ENCODE measurements around the gene KRT83. TPM values are rescaled to one million over a fixed set of nuclear protein-coding genes. Genes with fewer than 3 reads are reported as not detected.

KRT83 gene
- total RNA-seq = not detected in 2 replicates

- DNase-seq (ENCODE audit: low read depth in 2 of 2) = no peak
Observed at GRCh38 chr12:52320784-52321400, at the start of gene KRT83. Gene KRT83 (minus strand): TSS chr12:52321398. CDS start chr12:52321335, 63 bp downstream.

- DNase-seq (ENCODE audit: low read depth in 2 of 2) = no peak
Observed at GRCh38 chr12:52369809-52370208, 48.6 kb upstream of the KRT83 start.

- DNase-seq (ENCODE audit: low read depth in 2 of 2) = no peak
Observed at GRCh38 chr12:52369211-52369610, 48.0 kb upstream of the KRT83 start.

- no peak for DNase-seq (ENCODE audit: low read depth in 2 of 2)
Observed at GRCh38 chr12:52368508-52368907, 47.3 kb upstream of the KRT83 start.

GRCh38 chr12:52367876-52368275 is 46.7 kb upstream of the KRT83 start:
- no peak for DNase-seq (ENCODE audit: low read depth in 2 of 2)

- DNase-seq (ENCODE audit: low read depth in 2 of 2) = no peak
Observed at GRCh38 chr12:52366738-52367485, 45.7 kb upstream of the KRT83 start, which contains the start of gene KRT85. Gene KRT85 (minus strand): TSS chr12:52367481. CDS start chr12:52367405, 76 bp downstream.

GRCh38 chr12:52364901-52365489 is 43.8 kb upstream of the KRT83 start:
- no peak for DNase-seq (ENCODE audit: low read depth in 2 of 2)

GRCh38 chr12:52364061-52364460 is 42.9 kb upstream of the KRT83 start:
- DNase-seq (ENCODE audit: low read depth in 2 of 2) = no peak

GRCh38 chr12:52363111-52363679 is 42.0 kb upstream of the KRT83 start:
- no peak for DNase-seq (ENCODE audit: low read depth in 2 of 2)

- no peak for DNase-seq (ENCODE audit: low read depth in 2 of 2)
Observed at GRCh38 chr12:52362118-52362726, 41.0 kb upstream of the KRT83 start.

GRCh38 chr12:52361553-52361952 is 40.4 kb upstream of the KRT83 start:
- DNase-seq (ENCODE audit: low read depth in 2 of 2) = no peak

GRCh38 chr12:52360663-52361271 is 39.6 kb upstream of the KRT83 start:
- no peak for DNase-seq (ENCODE audit: low read depth in 2 of 2)

- DNase-seq (ENCODE audit: low read depth in 2 of 2) = no peak
Observed at GRCh38 chr12:52360106-52360662, 39.0 kb upstream of the KRT83 start.

- DNase-seq (ENCODE audit: low read depth in 2 of 2) = no peak
Observed at GRCh38 chr12:52359621-52360061, 38.4 kb upstream of the KRT83 start.

GRCh38 chr12:52358575-52359350 is 37.6 kb upstream of the KRT83 start:
- DNase-seq (ENCODE audit: low read depth in 2 of 2) = no peak

- no peak for DNase-seq (ENCODE audit: low read depth in 2 of 2)
Observed at GRCh38 chr12:52356762-52357580, 35.8 kb upstream of the KRT83 start.

GRCh38 chr12:52356031-52356761 is 35.0 kb upstream of the KRT83 start:
- DNase-seq (ENCODE audit: low read depth in 2 of 2) = no peak

GRCh38 chr12:52355176-52355575 is 34.0 kb upstream of the KRT83 start:
- no peak for DNase-seq (ENCODE audit: low read depth in 2 of 2)

- DNase-seq (ENCODE audit: low read depth in 2 of 2) = no peak
Observed at GRCh38 chr12:52354200-52354599, 33.0 kb upstream of the KRT83 start.
